H9 (cell line): Measurements from ENCODE around the gene NAT14. TPM values are rescaled to one million over a fixed set of nuclear protein-coding genes. Genes with fewer than 3 reads are reported as not detected.
A peak's percentile ranks its signal among the peaks of the same experiment; 100 is the strongest.

Source experiments
- DNase-seq: peaks from one replicate; pipeline ENCODE4 v3.0.0-alpha.2; 2017
- H2AFZ ChIP-seq: one replicate; pipeline ENCODE4 v1.6.1; 2013; ENCODE audit warnings: mild to moderate bottlenecking, low read length, control low read depth, moderate library complexity
- H2AK5ac ChIP-seq: 2 replicates; pipeline ENCODE4 v1.6.1; 2013; ENCODE audit warnings: low read length, control low read depth, mixed read lengths; ENCODE audit not compliant: insufficient read length
- H2BK120ac ChIP-seq: one replicate; pipeline ENCODE4 v1.6.1; 2013; ENCODE audit warnings: low read depth, mild to moderate bottlenecking, low read length, control low read depth, inconsistent platforms; ENCODE audit not compliant: poor library complexity, severe bottlenecking
- H2BK12ac ChIP-seq: 2 replicates; pipeline ENCODE4 v1.6.1; 2013; ENCODE audit warnings: low read length, control low read depth, mixed read lengths, low read depth; ENCODE audit not compliant: insufficient read length
- H2BK15ac ChIP-seq: 2 replicates; pipeline ENCODE4 v1.6.1; 2013; ENCODE audit warnings: low read depth, low read length, control low read depth
- H2BK20ac ChIP-seq: one replicate; pipeline ENCODE4 v1.6.1; 2013; ENCODE audit warnings: low read depth, mild to moderate bottlenecking, low read length, control low read depth, inconsistent platforms; ENCODE audit not compliant: poor library complexity, severe bottlenecking
- H2BK5ac ChIP-seq: 2 replicates; pipeline ENCODE4 v1.6.1; 2013; ENCODE audit warnings: low read length, control low read depth, mixed read lengths; ENCODE audit not compliant: insufficient read length
- H3K14ac ChIP-seq: 2 replicates; pipeline ENCODE4 v1.6.1; 2013; ENCODE audit warnings: low read length, control low read depth; ENCODE audit not compliant: insufficient read depth
- H3K18ac ChIP-seq: 2 replicates; pipeline ENCODE4 v1.6.1; 2013; ENCODE audit warnings: low read depth, mild to moderate bottlenecking, mixed read lengths, low read length, control low read depth; ENCODE audit not compliant: insufficient read length
- H3K23ac ChIP-seq: 2 replicates; pipeline ENCODE4 v1.6.1; 2013; ENCODE audit warnings: low read length, control low read depth, mixed read lengths, low read depth; ENCODE audit not compliant: insufficient read length
- H3K23me2 ChIP-seq: 2 replicates; pipeline ENCODE4 v1.6.1; 2013; ENCODE audit warnings: low read depth, mild to moderate bottlenecking, mixed read lengths, low read length, control low read depth; ENCODE audit not compliant: insufficient read length, poor library complexity, severe bottlenecking
- H3K27ac ChIP-seq: 2 replicates; pipeline ENCODE4 v1.5.1; 2013; ENCODE audit warnings: low read length, control low read depth, mixed read lengths, low read depth; ENCODE audit not compliant: insufficient read length
- H3K27me3 ChIP-seq: 2 replicates; pipeline ENCODE4 v1.6.1; 2013; ENCODE audit warnings: low read length, control low read depth, inconsistent platforms; ENCODE audit not compliant: insufficient read depth
- H3K4ac ChIP-seq: 2 replicates; pipeline ENCODE4 v1.6.1; 2013; ENCODE audit warnings: low read depth, mild to moderate bottlenecking, control low read depth, inconsistent platforms, low read length, moderate library complexity
- H3K4me1 ChIP-seq: 2 replicates; pipeline ENCODE4 v1.6.1; 2013; ENCODE audit warnings: low read length, control low read depth, inconsistent platforms; ENCODE audit not compliant: insufficient read depth
- H3K4me2 ChIP-seq: 2 replicates; pipeline ENCODE4 v1.6.1; 2013; ENCODE audit warnings: low read length, control low read depth, mixed read lengths; ENCODE audit not compliant: insufficient read length, insufficient read depth
- H3K56ac ChIP-seq: 2 replicates; pipeline ENCODE4 v1.6.1; 2013; ENCODE audit warnings: low read depth, mild to moderate bottlenecking, mixed read lengths, low read length, control low read depth; ENCODE audit not compliant: insufficient read length
- H3K79me1 ChIP-seq: 2 replicates; pipeline ENCODE4 v1.6.1; 2013; ENCODE audit warnings: low read depth, mild to moderate bottlenecking, moderate library complexity, low read length, control low read depth, inconsistent platforms; ENCODE audit not compliant: insufficient read depth, poor library complexity, severe bottlenecking
- H3K79me2 ChIP-seq: 2 replicates; pipeline ENCODE4 v1.6.1; 2013; ENCODE audit warnings: low read length, control low read depth, inconsistent platforms; ENCODE audit not compliant: insufficient read depth
- H3K9ac ChIP-seq: 2 replicates; pipeline ENCODE4 v1.6.1; 2013; ENCODE audit warnings: low read length, control low read depth, mixed read lengths; ENCODE audit not compliant: insufficient read length; ENCODE audit errors: extremely low read depth
- H3K9me3 ChIP-seq: one replicate; pipeline ENCODE4 v1.6.1; 2013; ENCODE audit warnings: low read depth, low read length, inconsistent platforms; ENCODE audit not compliant: control insufficient read depth
- H3T11ph ChIP-seq: one replicate; pipeline ENCODE4 v1.6.1; 2013; ENCODE audit warnings: mild to moderate bottlenecking, low read length, control low read depth, inconsistent platforms
- H4K20me1 ChIP-seq: one replicate; pipeline ENCODE4 v1.6.1; 2013; ENCODE audit not compliant: control insufficient read depth, insufficient read length, insufficient read depth
- H4K5ac ChIP-seq: 2 replicates; pipeline ENCODE4 v1.6.1; 2013; ENCODE audit warnings: low read depth, mild to moderate bottlenecking, mixed read lengths, low read length, control low read depth; ENCODE audit not compliant: insufficient read length
- H4K8ac ChIP-seq: replicated peaks from 2 replicates; pipeline ENCODE4 v1.6.1; 2013; ENCODE audit warnings: low read length, control low read depth, mixed read lengths, low read depth; ENCODE audit not compliant: insufficient read length
- H4K91ac ChIP-seq: 2 replicates; pipeline ENCODE4 v1.6.1; 2013; ENCODE audit warnings: low read depth, mild to moderate bottlenecking, moderate library complexity, mixed read lengths, low read length, control low read depth; ENCODE audit not compliant: insufficient read length
- H3K27ac Mint-ChIP-seq, 3 experiments: 2 replicates in 2 of 3; 3 replicates in 1 of 3; pipeline ENCODE4 v1.8.0; 2020 to 2021; ENCODE audit warnings: mixed read lengths in 3 of 3, mild to moderate bottlenecking in 1 of 3, moderate library complexity in 1 of 3
- H3K27me3 Mint-ChIP-seq: 2 replicates; pipeline ENCODE4 v1.8.0; 2021; ENCODE audit warnings: low read depth, mild to moderate bottlenecking, moderate library complexity, mixed read lengths
- H3K36me3 Mint-ChIP-seq, 3 experiments: 2 replicates in 2 of 3; 3 replicates in 1 of 3; pipeline ENCODE4 v1.8.0; 2020 to 2021; ENCODE audit warnings: low read depth in 3 of 3, mixed read lengths in 3 of 3; ENCODE audit not compliant: insufficient read depth in 1 of 3
- H3K4me1 Mint-ChIP-seq, 2 experiments: 2 replicates each; pipeline ENCODE4 v1.8.0; 2020; ENCODE audit warnings: mixed read lengths in 2 of 2
- H3K4me3 Mint-ChIP-seq, 2 experiments: 2 replicates in 1 of 2; 3 replicates in 1 of 2; pipeline ENCODE4 v1.8.0; 2020 to 2021; ENCODE audit warnings: mild to moderate bottlenecking in 2 of 2, mixed read lengths in 2 of 2, moderate library complexity in 1 of 2
- H3K9me3 Mint-ChIP-seq, 2 experiments: 2 replicates in 1 of 2; 3 replicates in 1 of 2; pipeline ENCODE4 v1.8.0; 2020; ENCODE audit warnings: mild to moderate bottlenecking in 2 of 2, mixed read lengths in 2 of 2, moderate library complexity in 1 of 2
- CTCF ChIP-seq: fragments of 200-600 bp; sonication (generic); conservative IDR thresholded peaks from 3 replicates; pipeline ENCODE4 v1.8.0; 2021; ENCODE audit warnings: antibody characterized with exemption, mild to moderate bottlenecking
- WGBS: extraction: QIAGEN DNeasy Blood & Tissue Kit; methylation state at CpG from one replicate; pipeline ENCODE4 v1.1.7; 2013; ENCODE audit warnings: missing lambda C conversion rate, low lambda C conversion rate, mixed read lengths; ENCODE audit not compliant: insufficient read length; ENCODE audit errors: extremely low coverage; 5-methylcytosine and 5-hydroxymethylcytosine counted together
- total RNA-seq: library from RNA; stranded (reverse); gene quantifications from 2 replicates; pipeline ENCODE4 v1.2.1, GENCODE V29; 2021

NAT14 gene
- total RNA-seq, 1 experiment from 2014 or later, result 51.2 TPM

- no peak overlapping the region for H3K56ac ChIP-seq
- Mint-ChIP-seq H3K4me1 (peaks cover 21 to 27% of the 10 kb centered on the region in 2 experiments), H3K36me3 (no peaks in the 10 kb centered on the region; a peak in 3 of 7 replicates), H3K9me3 (peaks cover 5 to 6% of the 10 kb centered on the region in 2 experiments; a peak in 3 of 5 replicates), H3K4me3 (0 out of 5 replicates have a peak overlapping the region, but pooled peaks of 1 of the 2 experiments have one; percentile 9), H3K27me3 (peaks cover 42% of the 10 kb centered on the region), H3K27ac (no peak overlapping the region)
- no peak overlapping the region for H2BK15ac ChIP-seq
- H3K9ac ChIP-seq, result no peak overlapping the region
- H3K79me1 ChIP-seq, result no peaks in the 10 kb centered on the region
- no peak overlapping the region for H3K27ac ChIP-seq
- no peak overlapping the region for H3K14ac ChIP-seq
- no peak for TF ChIP-seq CTCF
- no peak overlapping the region for H2AFZ ChIP-seq
- H4K5ac ChIP-seq, result no peak overlapping the region
- H2BK5ac ChIP-seq, result no peak overlapping the region
- no peaks in the 10 kb centered on the region for H3K4me1 ChIP-seq
- no peaks in the 10 kb centered on the region for H4K20me1 ChIP-seq
- no peak overlapping the region for H2BK20ac ChIP-seq
- H3K4me2 ChIP-seq, result no peak overlapping the region
- H3K9me3 ChIP-seq, result no peaks in the 10 kb centered on the region
- H3K23ac ChIP-seq, result no peak overlapping the region
- no peak overlapping the region for H3T11ph ChIP-seq
- H2AK5ac ChIP-seq, result no peak overlapping the region
- H3K79me2 ChIP-seq, result no peaks in the 10 kb centered on the region
- no peak for DNase-seq
- no CpG with 5 or more reads among the region's 13 CpGs for WGBS
- no peak overlapping the region for H4K8ac ChIP-seq
- H2BK12ac ChIP-seq, result no peak overlapping the region
- H3K23me2 ChIP-seq, result no peaks in the 10 kb centered on the region
- no peaks in the 10 kb centered on the region; the same call in 1 of the 2 replicates for H3K27me3 ChIP-seq
- no peak overlapping the region for H2BK120ac ChIP-seq
- no peak overlapping the region for H3K4ac ChIP-seq
- H3K18ac ChIP-seq, result no peak overlapping the region
- no peak overlapping the region for H4K91ac ChIP-seq
Measured at GRCh38 chr19:55497763-55498162, 12.8 kb downstream of the NAT14 start.
